ENCODE measurements around the gene SOX30. TPM values are rescaled to one million over a fixed set of nuclear protein-coding genes. Genes with fewer than 3 reads are reported as not detected.
"Not testable (repeated sequence)": the region's sequence is repeated elsewhere in the genome, so short reads cannot be mapped to it uniquely, and the experiment has no call there.

Gene SOX30
- total and polyA plus RNA-seq, 2 donors (not counting 1 experiment from before 2014, with no cell fraction given): 0.21 to 0.49 TPM

DNA sequence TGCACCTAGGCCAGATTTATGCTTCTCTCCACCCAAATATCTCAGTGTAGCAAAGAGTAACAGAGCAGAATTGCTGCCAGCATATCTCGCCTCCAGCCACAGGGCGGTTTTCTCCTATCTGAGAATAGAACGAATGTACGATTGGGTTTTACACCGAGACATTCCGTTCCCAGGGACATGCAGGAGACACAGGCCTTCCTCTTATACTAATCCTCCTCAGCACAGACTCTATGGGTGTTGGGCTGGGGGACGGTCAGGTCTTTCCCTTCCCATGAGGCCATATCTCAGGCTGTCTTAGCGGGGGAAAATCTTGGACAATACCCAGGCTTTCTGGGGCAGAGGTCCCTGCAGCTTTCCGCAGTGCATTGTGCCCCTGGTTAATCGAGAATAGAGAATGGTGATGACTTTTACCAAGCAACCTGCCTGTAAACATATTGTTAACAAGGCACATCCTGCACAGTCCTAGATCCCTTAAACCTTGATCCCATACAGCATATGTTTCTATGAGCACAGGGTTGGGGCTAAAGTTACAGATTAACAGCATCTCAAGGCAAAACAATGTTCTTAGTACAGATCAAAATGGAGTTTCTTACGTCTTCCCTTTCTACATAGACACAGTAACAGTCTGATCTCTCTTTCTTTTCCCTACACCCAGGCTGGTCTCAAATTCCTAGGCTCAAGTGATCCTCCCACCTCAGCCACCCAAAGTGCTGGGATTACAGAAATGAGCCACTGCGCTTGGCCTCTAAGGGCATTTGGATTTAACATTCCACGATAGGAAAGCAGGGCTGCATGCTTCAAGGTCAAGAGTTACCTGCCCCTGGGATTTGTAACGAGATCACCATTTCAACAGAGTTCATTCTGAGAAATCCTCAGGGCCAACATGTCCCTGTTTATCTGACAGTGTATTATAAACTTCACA lies 34.3 kb upstream of the SOX30 start:
- ATAC-seq (ENCODE audit: low read depth); H3K9me3 Mint-ChIP-seq (ENCODE audit: insufficient read depth); H3K27ac Mint-ChIP-seq; H3K79me2 ChIP-seq (ENCODE audit: control insufficient read depth, insufficient read depth, low read length); CTCF ChIA-PET; H3K27ac ChIP-seq (ENCODE audit: low read length in 2 of 2); H2AFZ ChIP-seq (ENCODE audit: insufficient read depth, low read depth, low read length, poor library complexity, severe bottlenecking); H3K4me3 ChIP-seq (ENCODE audit: control extremely low read depth in 1 of 5, extremely low read depth in 1 of 5, insufficient read depth in 1 of 5, low read depth in 2 of 5, low read length in 4 of 5); H3K27me3 ChIP-seq (replicated peaks in 1 of 4; ENCODE audit: control extremely low read depth in 1 of 4, control insufficient read depth in 3 of 4, insufficient read depth in 4 of 4, low read length in 3 of 4); DNase-seq; H4K20me1 ChIP-seq (ENCODE audit: control insufficient read depth, insufficient read depth, low read length, poor library complexity, severe bottlenecking); H3K4me1 Mint-ChIP-seq; H3K9ac ChIP-seq (ENCODE audit: low read length); H3K4me1 ChIP-seq (ENCODE audit: control insufficient read depth in 2 of 2, insufficient read depth in 2 of 2, low read length in 2 of 2); H3K4me3 Mint-ChIP-seq; H3K36me3 ChIP-seq (replicated peaks in 1 of 2; ENCODE audit: control extremely low read depth in 1 of 2, control insufficient read depth in 1 of 2, extremely low read depth in 1 of 2, insufficient read depth in 2 of 2, low read length in 1 of 2); H3K4me2 ChIP-seq (replicated peaks; ENCODE audit: low read depth, low read length, poor library complexity, severe bottlenecking); H3K27me3 Mint-ChIP-seq; POLR2A ChIA-PET; intact Hi-C loops (cut with micrococcal nuclease): not testable (repeated sequence)
- peaks cover 0 to 12% (median 0%) of the 10 kb centered on the region in 3 donors for H3K9me3 ChIP-seq (ENCODE audit: control extremely low read depth in 1 of 3, control insufficient read depth in 2 of 3, insufficient read depth in 1 of 3, low read length in 2 of 3)
- 100% methylated on average over 7 of the region's 14 CpGs for WGBS (ENCODE audit: insufficient coverage)

DNA sequence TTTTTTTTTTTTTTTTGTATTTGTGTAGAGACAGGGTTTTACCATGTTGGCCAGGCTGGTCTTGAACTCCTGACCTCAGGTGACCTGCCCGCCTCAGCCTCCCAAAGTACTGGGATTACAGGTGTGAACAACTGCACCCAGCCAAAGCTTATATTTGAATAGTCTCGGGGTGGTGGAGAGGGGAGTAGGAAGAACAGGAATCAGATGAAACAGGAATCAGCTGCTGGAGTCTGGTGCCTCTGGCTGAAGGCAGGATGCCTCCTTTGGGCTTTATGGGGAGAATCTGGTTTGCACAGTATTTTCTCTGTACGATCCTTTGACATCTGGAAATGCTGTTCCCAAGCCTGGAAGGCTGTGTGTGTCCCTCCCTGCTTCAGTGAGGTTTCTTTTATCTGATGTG lies 30.0 kb upstream of the SOX30 start:
- POLR2A ChIA-PET: interaction anchor here (0.6 kb wide), 1 partner anchor 130 kb away, joined by 8 read pairs; no protein-coding TSS in a partner anchor
- CTCF ChIA-PET: interaction anchor here (0.7 to 2.0 kb wide), 4 partner anchors 8 to 347 kb away, joined by 3 to 5 read pairs (median 4); no protein-coding TSS in a partner anchor
- H3K9me3 ChIP-seq (ENCODE audit: control extremely low read depth in 1 of 3, control insufficient read depth in 2 of 3, insufficient read depth in 1 of 3, low read length in 2 of 3): no peaks in the 10 kb centered on the region
- H3K9ac ChIP-seq (ENCODE audit: low read length): no peak overlapping the region
- intact Hi-C loops (cut with micrococcal nuclease): no loop called here
- Mint-ChIP-seq H3K4me1 (peaks cover 2% of the 10 kb centered on the region), H3K9me3 (ENCODE audit: insufficient read depth) (no peaks in the 10 kb centered on the region), H3K4me3 (no peak overlapping the region), H3K27me3 (no peaks in the 10 kb centered on the region), H3K27ac (no peak overlapping the region)
- no peak for DNase-seq
- no peaks in the 10 kb centered on the region for H4K20me1 ChIP-seq (ENCODE audit: control insufficient read depth, insufficient read depth, low read length, poor library complexity, severe bottlenecking)
- TF ChIP-seq EZH2 (IDR thresholded peaks at IDR 0.05; ENCODE audit: borderline replicate concordance, insufficient read depth, low read depth, low read length, poor library complexity, severe bottlenecking): no peak
- TF ChIP-seq, protein P1, sequence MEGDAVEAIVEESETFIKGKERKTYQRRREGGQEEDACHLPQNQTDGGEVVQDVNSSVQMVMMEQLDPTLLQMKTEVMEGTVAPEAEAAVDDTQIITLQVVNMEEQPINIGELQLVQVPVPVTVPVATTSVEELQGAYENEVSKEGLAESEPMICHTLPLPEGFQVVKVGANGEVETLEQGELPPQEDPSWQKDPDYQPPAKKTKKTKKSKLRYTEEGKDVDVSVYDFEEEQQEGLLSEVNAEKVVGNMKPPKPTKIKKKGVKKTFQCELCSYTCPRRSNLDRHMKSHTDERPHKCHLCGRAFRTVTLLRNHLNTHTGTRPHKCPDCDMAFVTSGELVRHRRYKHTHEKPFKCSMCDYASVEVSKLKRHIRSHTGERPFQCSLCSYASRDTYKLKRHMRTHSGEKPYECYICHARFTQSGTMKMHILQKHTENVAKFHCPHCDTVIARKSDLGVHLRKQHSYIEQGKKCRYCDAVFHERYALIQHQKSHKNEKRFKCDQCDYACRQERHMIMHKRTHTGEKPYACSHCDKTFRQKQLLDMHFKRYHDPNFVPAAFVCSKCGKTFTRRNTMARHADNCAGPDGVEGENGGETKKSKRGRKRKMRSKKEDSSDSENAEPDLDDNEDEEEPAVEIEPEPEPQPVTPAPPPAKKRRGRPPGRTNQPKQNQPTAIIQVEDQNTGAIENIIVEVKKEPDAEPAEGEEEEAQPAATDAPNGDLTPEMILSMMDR (IDR thresholded peaks at IDR 0.05): no peak
- H3K4me2 ChIP-seq (replicated peaks; ENCODE audit: low read depth, low read length, poor library complexity, severe bottlenecking): no peak overlapping the region
- no peak overlapping the region for H2AFZ ChIP-seq (ENCODE audit: insufficient read depth, low read depth, low read length, poor library complexity, severe bottlenecking)
- H3K36me3 ChIP-seq (replicated peaks in 1 of 2; ENCODE audit: control extremely low read depth in 1 of 2, control insufficient read depth in 1 of 2, extremely low read depth in 1 of 2, insufficient read depth in 2 of 2, low read length in 1 of 2): no peaks in the 10 kb centered on the region
- no peak for ATAC-seq (ENCODE audit: low read depth)
- no peak overlapping the region for H3K27ac ChIP-seq (ENCODE audit: low read length in 2 of 2)
- no peak overlapping the region for H3K4me3 ChIP-seq (ENCODE audit: control extremely low read depth in 1 of 5, extremely low read depth in 1 of 5, insufficient read depth in 1 of 5, low read depth in 2 of 5, low read length in 4 of 5)
- H3K27me3 ChIP-seq (replicated peaks in 1 of 4; ENCODE audit: control extremely low read depth in 1 of 4, control insufficient read depth in 3 of 4, insufficient read depth in 4 of 4, low read length in 3 of 4): no peaks in the 10 kb centered on the region
- H3K79me2 ChIP-seq (ENCODE audit: control insufficient read depth, insufficient read depth, low read length): no peaks in the 10 kb centered on the region
- H3K4me1 ChIP-seq (ENCODE audit: control insufficient read depth in 2 of 2, insufficient read depth in 2 of 2, low read length in 2 of 2): no peaks in the 10 kb centered on the region
- WGBS (ENCODE audit: insufficient coverage): 81% methylated on average over 3 of the region's 3 CpGs
